BLaER1 treated with 17β-estradiol and CSF1 and Interleukin-3, amounts not matched to agents 10 nM and 100 nM (cell line): Measurements from ENCODE around the gene ST3GAL6.

Source experiments
- H3K27ac ChIP-seq, 11 experiments: shearing (Covaris generic); formaldehyde crosslinking; 2 replicates each; pipeline ENCODE4 v1.8.1; 2022
- H3K27me3 ChIP-seq, 11 experiments: shearing (Covaris generic); formaldehyde crosslinking; 2 replicates each; pipeline ENCODE4 v1.8.1; 2022
- H3K36me3 ChIP-seq, 11 experiments: shearing (Covaris generic); formaldehyde crosslinking; 2 replicates each; pipeline ENCODE4 v1.8.1; 2022
- H3K4me1 ChIP-seq, 10 experiments: shearing (Covaris generic); formaldehyde crosslinking; 2 replicates each; pipeline ENCODE4 v1.8.1; 2022
- H3K4me2 ChIP-seq, 11 experiments: shearing (Covaris generic); formaldehyde crosslinking; 2 replicates each; pipeline ENCODE4 v1.8.1; 2022
- H3K4me3 ChIP-seq, 10 experiments: shearing (Covaris generic); formaldehyde crosslinking; 2 replicates each; pipeline ENCODE4 v1.8.1; 2022
- H3K9ac ChIP-seq, 11 experiments: shearing (Covaris generic); formaldehyde crosslinking; 2 replicates each; pipeline ENCODE4 v1.8.1; 2022
- H3K9me3 ChIP-seq, 11 experiments: shearing (Covaris generic); formaldehyde crosslinking; replicated peaks in 1 of 11; 2 replicates each; pipeline ENCODE4 v1.8.1; 2022
- H4K20me1 ChIP-seq, 11 experiments: shearing (Covaris generic); formaldehyde crosslinking; 2 replicates each; pipeline ENCODE4 v1.8.1; 2022
- Cebpa-rat ChIP-seq, 11 experiments: shearing (Covaris generic); IDR thresholded peaks; 2 replicates each; pipeline ENCODE4 v1.8.1; 2022

The ST3GAL6 gene

DNA sequence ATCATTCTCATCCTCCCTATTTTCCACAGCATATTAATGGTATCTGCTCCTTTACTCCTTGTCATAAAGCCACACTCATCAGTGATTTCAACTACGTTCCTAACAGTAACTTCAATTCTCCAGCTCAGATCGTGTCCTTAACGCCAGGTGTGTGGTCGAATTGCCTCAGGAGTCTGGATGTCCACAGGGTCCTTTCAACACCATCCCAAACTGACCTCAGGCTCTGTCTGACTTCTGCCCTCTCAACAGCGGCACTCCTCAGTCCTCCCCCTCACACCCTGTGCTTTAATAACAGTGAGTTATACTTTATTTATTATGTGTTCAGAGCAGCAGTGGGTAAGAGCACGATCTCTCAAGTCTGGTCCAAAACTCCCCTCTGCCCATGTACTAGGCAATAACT is 42.4 kb downstream of the ST3GAL6 start:
- Histone ChIP-seq H3K4me3 (no peak overlapping the region), H3K9me3 (peaks cover 0 to 7% (median 0%) of the 10 kb centered on the region in 11 experiments; a peak in 4 of 22 replicates), H3K27me3 (no peaks in the 10 kb centered on the region), H3K4me1 (peaks cover 0 to 33% (median 0%) of the 10 kb centered on the region in 10 experiments; a peak in 4 of 20 replicates), H3K9ac (no peak overlapping the region), H3K27ac (no peak overlapping the region), H3K4me2 (no peak overlapping the region), H4K20me1 (no peaks in the 10 kb centered on the region), H3K36me3 (peaks cover 10 to 62% (median 46%) of the 10 kb centered on the region in 11 experiments; a peak in 21 of 22 replicates)
- TF ChIP-seq Cebpa-rat (IDR thresholded peaks at IDR 0.05), result no peak

DNA sequence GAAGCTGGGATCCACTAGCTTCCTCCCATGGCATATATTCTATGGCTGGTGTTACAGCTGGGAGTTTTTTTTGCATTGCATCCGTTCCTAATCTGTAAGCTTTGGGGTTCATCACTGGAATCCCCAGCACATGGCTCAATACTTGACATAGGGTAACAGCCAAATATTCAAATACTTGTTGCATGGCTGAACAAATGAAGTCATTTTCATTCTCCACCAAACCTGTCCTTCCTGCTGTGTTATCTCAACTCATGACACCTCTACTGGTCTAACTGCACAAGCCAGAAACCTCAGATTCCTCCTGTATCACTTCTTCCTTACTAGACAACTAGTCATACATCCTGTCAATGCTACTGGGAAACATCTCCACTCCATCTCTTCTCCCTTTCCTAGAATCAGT is 43.4 kb downstream of the ST3GAL6 start:
- Histone ChIP-seq H3K4me2 (no peak overlapping the region; a peak in 1 of 22 replicates), H3K27ac (no peak overlapping the region), H3K36me3 (peaks cover 10 to 65% (median 40%) of the 10 kb centered on the region in 11 experiments; a peak in 21 of 22 replicates), H3K4me3 (no peak overlapping the region), H3K9ac (no peak overlapping the region), H3K4me1 (peaks cover 0 to 41% (median 0%) of the 10 kb centered on the region in 10 experiments; a peak in 5 of 20 replicates), H3K9me3 (peaks cover 0 to 5% (median 0%) of the 10 kb centered on the region in 11 experiments; a peak in 3 of 22 replicates), H3K27me3 (no peaks in the 10 kb centered on the region), H4K20me1 (no peaks in the 10 kb centered on the region)
- TF ChIP-seq Cebpa-rat (IDR thresholded peaks at IDR 0.05), result no peak

DNA sequence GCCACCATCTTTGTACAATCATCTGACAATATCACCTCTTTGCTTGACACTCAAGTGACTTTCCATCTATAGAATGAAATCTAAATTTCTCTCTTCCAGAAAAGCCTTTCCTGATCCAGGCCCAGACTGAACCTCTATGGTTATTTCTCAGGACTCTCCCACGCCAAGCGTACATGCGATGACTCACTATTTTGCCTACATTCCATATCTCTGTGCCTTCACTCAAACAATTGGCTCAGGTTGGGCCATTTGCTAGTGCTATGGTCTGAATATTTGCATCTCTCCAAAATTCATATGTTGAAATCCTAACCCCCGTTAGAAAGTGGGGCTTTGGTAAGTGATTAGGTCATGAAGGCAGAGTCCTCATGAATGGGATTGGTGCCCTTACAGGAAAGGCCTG is 43.9 kb downstream of the ST3GAL6 start:
- Histone ChIP-seq H4K20me1 (no peaks in the 10 kb centered on the region), H3K4me2 (no peak overlapping the region; a peak in 1 of 22 replicates), H3K27me3 (no peaks in the 10 kb centered on the region), H3K36me3 (peaks cover 10 to 65% (median 38%) of the 10 kb centered on the region in 11 experiments; a peak in 21 of 22 replicates), H3K4me3 (no peak overlapping the region), H3K9me3 (no peaks in the 10 kb centered on the region; a peak in 1 of 22 replicates), H3K27ac (no peak overlapping the region), H3K4me1 (peaks cover 0 to 41% (median 0%) of the 10 kb centered on the region in 10 experiments; a peak in 5 of 20 replicates), H3K9ac (no peak overlapping the region)
- no peak for TF ChIP-seq Cebpa-rat (IDR thresholded peaks at IDR 0.05)

DNA sequence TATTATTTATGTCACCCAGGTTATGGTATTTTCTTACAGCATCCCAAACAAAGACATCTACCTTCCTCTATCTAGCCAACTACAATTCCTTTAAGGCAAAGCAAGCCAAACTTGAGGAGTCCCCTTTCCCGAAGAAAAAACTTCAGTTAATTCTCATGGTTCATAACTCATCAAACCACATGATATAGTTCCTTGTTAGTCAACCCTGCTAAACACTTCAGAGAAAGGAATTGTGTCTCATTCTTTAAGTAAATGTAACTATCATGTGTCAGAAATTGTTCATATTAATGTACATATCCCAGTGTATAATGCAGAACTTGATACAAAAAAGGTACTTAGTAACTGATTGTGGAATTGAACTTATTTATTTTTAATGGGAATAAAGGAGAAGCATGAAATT is 44.4 kb downstream of the ST3GAL6 start:
- Histone ChIP-seq H4K20me1 (no peaks in the 10 kb centered on the region), H3K4me1 (peaks cover 0 to 41% (median 0%) of the 10 kb centered on the region in 10 experiments; a peak in 5 of 20 replicates), H3K36me3 (peaks cover 10 to 65% (median 38%) of the 10 kb centered on the region in 11 experiments; a peak in 21 of 22 replicates), H3K4me3 (no peak overlapping the region), H3K27me3 (no peaks in the 10 kb centered on the region), H3K4me2 (no peak overlapping the region), H3K9ac (no peak overlapping the region), H3K27ac (no peak overlapping the region), H3K9me3 (no peaks in the 10 kb centered on the region)
- no peak for TF ChIP-seq Cebpa-rat (IDR thresholded peaks at IDR 0.05)

DNA sequence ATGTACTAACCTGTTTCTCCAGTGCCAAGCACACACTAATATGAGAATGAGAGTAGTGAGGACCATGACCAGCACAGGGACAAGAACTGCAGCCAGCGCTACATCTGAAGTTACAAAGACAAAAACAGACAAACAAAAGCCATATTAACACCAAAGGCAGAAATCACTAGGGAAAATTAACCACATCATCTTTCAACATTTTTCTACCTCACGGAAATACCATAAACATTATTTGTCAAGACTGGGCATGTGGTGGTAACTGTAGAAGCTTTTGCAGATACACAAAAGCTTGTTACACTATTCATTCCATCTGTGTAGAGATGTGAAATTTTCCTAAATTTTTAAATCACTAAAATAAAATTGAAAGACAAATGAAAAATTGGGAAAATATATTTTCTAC is 44.9 kb downstream of the ST3GAL6 start:
- Histone ChIP-seq H3K36me3 (peaks cover 10 to 65% (median 38%) of the 10 kb centered on the region in 11 experiments; a peak in 21 of 22 replicates), H3K27me3 (no peaks in the 10 kb centered on the region), H3K27ac (no peak overlapping the region), H3K4me3 (no peak overlapping the region), H3K9me3 (no peaks in the 10 kb centered on the region), H3K4me1 (peaks cover 0 to 41% (median 0%) of the 10 kb centered on the region in 10 experiments; a peak in 5 of 20 replicates), H3K4me2 (no peak overlapping the region), H3K9ac (no peak overlapping the region), H4K20me1 (no peaks in the 10 kb centered on the region)
- no peak for TF ChIP-seq Cebpa-rat (IDR thresholded peaks at IDR 0.05)

DNA sequence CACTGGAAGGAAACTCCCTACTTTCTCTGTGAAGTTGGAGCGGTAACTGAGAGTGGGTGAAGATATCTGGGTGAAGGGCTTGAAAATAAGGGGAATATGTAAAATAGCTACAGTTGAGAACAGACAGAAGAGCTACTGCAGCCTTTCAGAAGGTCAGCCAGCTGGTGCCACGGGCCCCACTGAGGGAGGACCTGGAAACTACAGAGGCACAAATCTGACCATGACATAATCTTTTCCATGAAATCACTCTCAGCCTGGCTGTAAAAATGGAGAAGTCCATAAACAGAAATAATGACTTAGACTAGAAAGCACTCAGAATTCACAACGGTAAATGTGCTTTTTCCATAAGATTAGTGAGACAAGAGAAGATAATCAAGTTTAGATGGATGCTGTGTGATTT is 46.4 kb downstream of the ST3GAL6 start:
- Histone ChIP-seq H3K9me3 (no peaks in the 10 kb centered on the region), H3K4me1 (peaks cover 0 to 41% (median 0%) of the 10 kb centered on the region in 10 experiments; a peak in 5 of 20 replicates), H3K4me2 (peak overlapping the region in 3 of 11 experiments; percentile 22 to 66 (median 58); a peak in 5 of 22 replicates), H3K36me3 (peaks cover 10 to 73% (median 40%) of the 10 kb centered on the region in 11 experiments; a peak in 21 of 22 replicates), H3K9ac (no peak overlapping the region; a peak in 1 of 22 replicates), H3K27ac (peak overlapping the region in 2 of 11 experiments; percentile 10 to 35; a peak in 3 of 22 replicates), H3K4me3 (no peak overlapping the region), H3K27me3 (no peaks in the 10 kb centered on the region), H4K20me1 (no peaks in the 10 kb centered on the region)
- no peak for TF ChIP-seq Cebpa-rat (IDR thresholded peaks at IDR 0.05)

DNA sequence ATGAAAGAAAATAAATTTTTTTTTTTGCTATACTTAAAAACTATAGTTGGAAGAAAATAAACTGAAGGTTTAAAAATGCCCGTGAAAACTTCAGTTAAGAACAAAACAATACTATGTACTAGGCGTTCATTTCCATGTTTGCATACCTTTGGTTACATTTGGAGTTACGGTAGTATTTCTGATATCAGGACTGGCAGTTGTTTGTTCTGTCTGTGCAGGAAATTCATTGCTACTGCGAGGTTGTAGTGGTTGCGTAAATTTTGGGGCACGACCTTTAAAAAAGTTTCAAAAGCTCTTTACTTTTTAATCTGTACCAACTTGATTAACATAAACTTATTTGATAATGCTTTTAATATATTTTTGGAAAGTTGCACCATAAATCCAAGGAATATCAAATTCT is 47.9 kb downstream of the ST3GAL6 start:
- peak overlapping the region in 1 of 11 experiments; percentile 4; a peak in 1 of 22 replicates for H3K9ac ChIP-seq
- no peaks in the 10 kb centered on the region for H3K27me3 ChIP-seq
- no peak overlapping the region for H3K4me3 ChIP-seq
- peaks cover 6 to 67% (median 27%) of the 10 kb centered on the region in 11 experiments; a peak in 19 of 22 replicates for H3K36me3 ChIP-seq
- no peaks in the 10 kb centered on the region for H4K20me1 ChIP-seq
- TF ChIP-seq Cebpa-rat (IDR thresholded peaks at IDR 0.05), result no peak
- peaks cover 0 to 41% (median 0%) of the 10 kb centered on the region in 10 experiments; a peak in 5 of 20 replicates for H3K4me1 ChIP-seq
- no peaks in the 10 kb centered on the region for H3K9me3 ChIP-seq
- H3K27ac ChIP-seq, result no peak overlapping the region
- peak overlapping the region in 1 of 11 experiments; percentile 44; a peak in 1 of 22 replicates for H3K4me2 ChIP-seq

DNA sequence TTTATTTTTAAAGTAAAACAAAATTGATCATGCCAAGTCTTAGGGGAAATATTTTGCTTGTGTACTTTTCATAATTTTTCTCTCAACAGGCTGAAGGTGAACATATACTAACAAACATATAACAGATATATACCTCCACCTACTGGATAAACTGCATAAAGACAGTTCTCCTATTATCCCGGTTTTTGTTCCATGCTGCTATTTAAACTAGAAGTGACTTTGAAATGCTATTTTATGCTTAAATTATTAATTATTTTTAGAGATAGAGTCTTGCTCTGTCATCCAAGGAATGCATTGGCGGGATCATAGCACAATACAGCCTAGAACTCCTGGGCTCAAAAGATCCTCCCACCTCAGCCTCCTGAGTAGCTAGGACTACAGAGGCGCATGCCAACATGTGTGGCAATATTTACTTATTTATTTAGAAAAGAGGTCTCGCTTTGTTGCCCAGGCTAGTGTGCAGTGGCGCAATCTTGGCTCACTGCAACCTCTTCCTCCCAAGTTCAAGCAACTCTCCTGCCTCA is 49.8 kb downstream of the ST3GAL6 start:
- H3K9ac ChIP-seq, result no peak overlapping the region
- H3K27ac ChIP-seq, result no peak overlapping the region
- H3K4me2 ChIP-seq, result no peak overlapping the region
- H3K36me3 ChIP-seq, result peaks cover 0 to 57% (median 16%) of the 10 kb centered on the region in 11 experiments; a peak in 13 of 22 replicates
- H3K9me3 ChIP-seq, result no peaks in the 10 kb centered on the region
- H3K27me3 ChIP-seq, result no peaks in the 10 kb centered on the region
- H3K4me1 ChIP-seq, result peaks cover 0 to 28% (median 0%) of the 10 kb centered on the region in 10 experiments; a peak in 5 of 20 replicates
- H3K4me3 ChIP-seq, result no peak overlapping the region
- TF ChIP-seq Cebpa-rat (IDR thresholded peaks at IDR 0.05), result no peak
- no peaks in the 10 kb centered on the region for H4K20me1 ChIP-seq

DNA sequence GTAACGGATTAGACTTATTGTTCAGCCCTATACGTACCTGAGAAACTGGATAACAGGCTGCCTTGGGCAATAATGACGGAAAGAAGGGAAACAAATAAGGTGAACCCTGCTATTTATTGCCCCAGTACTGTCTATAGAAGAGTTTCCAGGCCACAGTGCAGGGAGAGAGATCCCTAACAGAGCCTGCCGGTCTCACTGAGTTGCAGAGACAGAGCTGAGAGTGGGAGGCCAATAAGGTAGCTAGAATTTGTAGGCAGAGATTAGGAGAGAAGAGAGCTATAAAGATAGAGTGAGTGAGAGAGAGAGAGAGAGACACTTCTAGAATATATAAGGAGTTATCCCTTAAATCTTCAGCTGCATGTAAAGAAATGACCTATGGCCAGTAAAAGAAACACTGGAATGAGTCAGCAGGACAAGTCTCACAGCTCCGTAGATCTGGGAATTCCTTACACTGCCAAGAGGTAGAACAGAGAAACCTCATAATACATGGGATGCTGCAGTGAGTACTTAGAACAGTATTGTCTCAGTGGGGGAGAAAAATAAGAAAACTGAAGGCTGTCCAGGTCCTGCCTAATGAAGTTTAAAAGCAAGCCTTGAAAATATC is 51.8 kb downstream of the ST3GAL6 start:
- H3K9me3 ChIP-seq, result no peaks in the 10 kb centered on the region
- H3K9ac ChIP-seq, result peak overlapping the region in 1 of 11 experiments; percentile 28; a peak in 1 of 22 replicates
- H3K36me3 ChIP-seq, result peaks cover 0 to 59% (median 20%) of the 10 kb centered on the region in 11 experiments; a peak in 13 of 22 replicates
- no peak for TF ChIP-seq Cebpa-rat (IDR thresholded peaks at IDR 0.05)
- no peak overlapping the region for H3K27ac ChIP-seq
- no peak overlapping the region for H3K4me2 ChIP-seq
- H3K4me3 ChIP-seq, result no peak overlapping the region
- no peaks in the 10 kb centered on the region for H4K20me1 ChIP-seq
- peaks cover 0 to 15% (median 0%) of the 10 kb centered on the region in 10 experiments; a peak in 5 of 20 replicates for H3K4me1 ChIP-seq
- no peaks in the 10 kb centered on the region for H3K27me3 ChIP-seq
